Hepatocyte (in vitro differentiated cells): Measurements from ENCODE around the gene ZSCAN5A.

Experiments
- EZH2 ChIP-seq: fragments of 200-600 bp; sonication (generic); IDR thresholded peaks from 2 replicates; pipeline ENCODE4 v1.6.1; 2016; ENCODE audit warnings: antibody characterized with exemption, mild to moderate bottlenecking, borderline replicate concordance
- TF ChIP-seq, protein P1 (sequence below): fragments of 200-600 bp; sonication (generic); IDR thresholded peaks from 2 replicates; pipeline ENCODE4 v1.5.1; 2016; ENCODE audit warnings: antibody characterized with exemption, mild to moderate bottlenecking; ENCODE audit not compliant: poor library complexity

DNA sequence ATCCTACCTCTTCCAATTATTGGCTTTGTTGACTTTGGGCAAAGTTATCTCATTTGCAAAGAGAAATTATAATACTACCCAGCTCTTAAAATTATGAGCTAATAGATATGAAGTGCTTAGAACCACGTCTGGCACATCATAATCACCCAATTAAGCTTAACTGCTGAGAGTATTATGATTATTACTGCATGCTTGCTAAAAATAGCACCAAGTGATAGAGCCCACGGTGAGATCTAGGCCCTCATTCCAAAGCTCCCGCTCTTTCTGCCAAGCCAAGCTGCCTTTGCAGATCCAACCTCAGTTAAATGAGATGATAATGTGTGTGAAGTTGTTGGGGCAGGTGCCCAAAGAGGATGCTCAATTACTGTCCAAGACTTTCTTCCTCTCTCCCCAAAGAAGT, 48.6 kb downstream of the ZSCAN5A start:
- no peak for TF ChIP-seq EZH2
- TF ChIP-seq, protein P1, sequence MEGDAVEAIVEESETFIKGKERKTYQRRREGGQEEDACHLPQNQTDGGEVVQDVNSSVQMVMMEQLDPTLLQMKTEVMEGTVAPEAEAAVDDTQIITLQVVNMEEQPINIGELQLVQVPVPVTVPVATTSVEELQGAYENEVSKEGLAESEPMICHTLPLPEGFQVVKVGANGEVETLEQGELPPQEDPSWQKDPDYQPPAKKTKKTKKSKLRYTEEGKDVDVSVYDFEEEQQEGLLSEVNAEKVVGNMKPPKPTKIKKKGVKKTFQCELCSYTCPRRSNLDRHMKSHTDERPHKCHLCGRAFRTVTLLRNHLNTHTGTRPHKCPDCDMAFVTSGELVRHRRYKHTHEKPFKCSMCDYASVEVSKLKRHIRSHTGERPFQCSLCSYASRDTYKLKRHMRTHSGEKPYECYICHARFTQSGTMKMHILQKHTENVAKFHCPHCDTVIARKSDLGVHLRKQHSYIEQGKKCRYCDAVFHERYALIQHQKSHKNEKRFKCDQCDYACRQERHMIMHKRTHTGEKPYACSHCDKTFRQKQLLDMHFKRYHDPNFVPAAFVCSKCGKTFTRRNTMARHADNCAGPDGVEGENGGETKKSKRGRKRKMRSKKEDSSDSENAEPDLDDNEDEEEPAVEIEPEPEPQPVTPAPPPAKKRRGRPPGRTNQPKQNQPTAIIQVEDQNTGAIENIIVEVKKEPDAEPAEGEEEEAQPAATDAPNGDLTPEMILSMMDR = no peak
